ENCODE results near the gene PAEP.
"Not testable (repeated sequence)": the region's sequence is repeated elsewhere in the genome, so short reads cannot be mapped to it uniquely, and the experiment has no call there.

PAEP gene

DNA sequence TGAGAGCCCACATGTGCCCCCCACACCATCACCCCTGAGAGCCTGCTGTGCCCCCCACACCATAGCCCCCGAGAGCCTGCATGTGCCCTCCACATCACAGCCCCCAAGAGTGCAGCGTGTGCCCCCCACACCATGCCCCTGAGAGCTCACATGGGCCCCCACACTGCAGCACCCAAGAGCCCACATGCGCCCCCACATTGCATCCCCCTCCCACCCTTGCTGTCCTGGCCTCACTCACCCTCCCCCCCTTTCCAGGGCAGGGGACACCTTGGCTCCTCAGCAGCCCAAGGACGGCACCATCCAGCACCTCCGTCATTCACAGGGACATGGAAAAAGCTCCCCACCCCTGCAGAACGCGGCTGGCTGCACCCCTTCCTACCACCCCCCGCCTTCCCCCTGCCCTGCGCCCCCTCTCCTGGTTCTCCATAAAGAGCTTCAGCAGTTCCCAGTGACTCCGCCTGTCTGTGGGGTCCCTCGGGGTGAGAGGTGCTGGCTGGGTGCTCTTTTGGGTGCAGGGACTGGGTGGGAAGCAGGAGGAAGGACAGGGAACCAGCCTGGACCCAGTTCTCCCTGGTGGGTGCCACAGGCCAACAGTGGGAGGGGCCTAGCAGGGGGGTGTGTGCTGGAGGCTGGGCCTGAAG, 35.3 kb upstream of the PAEP start:
- no peak for DNase-seq

DNA sequence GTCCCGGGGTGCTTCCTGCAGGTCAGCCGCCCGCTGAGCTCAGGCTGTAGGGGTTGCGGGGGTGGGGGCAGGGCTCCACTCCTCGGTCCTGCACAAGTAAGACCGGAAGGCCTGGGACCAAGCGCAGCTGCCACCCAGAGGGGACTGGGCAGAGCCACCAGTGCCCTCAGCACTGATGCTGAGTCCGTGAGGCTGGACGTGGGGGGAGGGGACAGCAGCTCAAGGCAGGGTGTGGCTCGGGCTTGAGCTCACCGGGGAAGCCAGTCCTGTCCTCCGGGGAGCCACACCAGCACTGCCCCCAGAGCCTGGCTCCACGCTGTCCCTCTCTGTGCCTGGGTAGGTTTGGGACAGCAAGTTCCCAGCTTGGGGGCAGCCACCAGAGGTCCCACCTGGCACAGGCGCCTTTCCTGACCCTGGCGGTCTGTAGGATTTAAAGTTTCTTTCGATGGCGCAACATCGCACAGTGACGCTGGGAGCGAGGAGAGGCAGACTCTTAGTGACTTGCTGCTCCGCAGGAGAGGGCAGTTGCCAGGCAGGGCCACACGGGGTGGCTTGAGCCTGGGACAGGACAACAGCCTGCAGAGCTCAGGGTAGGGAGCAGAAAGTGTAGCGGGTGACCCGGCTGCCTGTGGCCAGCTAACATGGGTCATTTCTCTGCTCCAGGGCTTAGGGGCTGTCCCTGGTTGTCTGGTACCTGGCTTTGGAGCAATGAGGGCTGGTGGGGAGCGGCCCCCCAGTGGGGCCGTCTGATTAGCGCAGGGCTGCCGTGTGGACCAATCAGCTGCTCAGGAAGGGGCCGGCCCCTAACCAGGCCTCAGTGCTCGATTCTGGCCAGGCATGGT, 34.6 kb upstream of the PAEP start:
- DNase-seq, result no peak

DNA sequence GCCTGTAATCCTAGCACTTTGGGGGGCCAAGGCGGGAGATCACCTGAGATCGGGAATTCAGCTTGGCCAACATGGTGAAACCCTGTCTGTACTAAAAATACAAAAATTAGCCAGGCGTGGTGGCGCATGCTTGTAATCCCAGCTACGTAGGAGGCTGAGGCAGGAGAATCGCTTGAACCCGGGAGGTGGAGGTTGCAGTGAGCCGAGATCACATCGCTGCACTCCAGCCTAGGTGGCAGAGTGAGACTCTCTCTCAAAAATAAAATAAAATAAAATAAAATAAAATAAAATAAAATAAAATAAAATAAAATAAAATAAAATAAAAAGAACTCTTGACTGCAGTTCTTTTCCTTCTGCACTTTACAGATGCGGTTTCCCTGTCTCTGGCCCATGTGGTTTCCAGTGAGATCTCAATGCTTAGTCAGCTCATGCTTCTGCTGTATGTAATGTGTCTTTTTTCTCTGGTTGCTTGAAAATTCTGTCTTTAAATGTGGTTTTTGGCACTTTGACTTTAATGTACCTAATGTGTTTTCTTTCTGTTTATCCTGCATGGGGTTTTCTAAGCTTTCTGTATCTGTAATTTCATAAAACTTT, 32.6 kb upstream of the PAEP start:
- DNase-seq, result not testable (repeated sequence)

DNA sequence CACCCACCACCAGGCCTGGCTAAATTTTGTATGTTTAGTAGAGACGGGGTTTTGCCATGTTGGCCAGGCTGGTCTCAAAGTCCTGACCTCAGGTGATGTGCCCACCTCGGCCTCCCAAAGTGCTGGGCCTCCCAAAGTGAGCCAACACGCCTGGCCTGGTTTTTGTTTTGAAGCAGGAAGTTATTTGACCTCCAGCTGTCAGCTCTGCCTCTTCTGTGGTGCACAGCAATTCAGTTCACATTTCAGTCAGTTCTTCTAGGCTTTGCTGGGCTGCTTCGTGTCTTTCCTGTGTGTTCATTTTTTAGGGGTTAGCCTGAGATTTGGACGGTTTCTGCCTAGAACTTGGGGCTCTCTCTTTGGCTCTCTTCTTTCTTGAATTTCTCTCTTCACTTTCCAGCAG, 31.4 kb upstream of the PAEP start:
- DNase-seq, result no peak

DNA sequence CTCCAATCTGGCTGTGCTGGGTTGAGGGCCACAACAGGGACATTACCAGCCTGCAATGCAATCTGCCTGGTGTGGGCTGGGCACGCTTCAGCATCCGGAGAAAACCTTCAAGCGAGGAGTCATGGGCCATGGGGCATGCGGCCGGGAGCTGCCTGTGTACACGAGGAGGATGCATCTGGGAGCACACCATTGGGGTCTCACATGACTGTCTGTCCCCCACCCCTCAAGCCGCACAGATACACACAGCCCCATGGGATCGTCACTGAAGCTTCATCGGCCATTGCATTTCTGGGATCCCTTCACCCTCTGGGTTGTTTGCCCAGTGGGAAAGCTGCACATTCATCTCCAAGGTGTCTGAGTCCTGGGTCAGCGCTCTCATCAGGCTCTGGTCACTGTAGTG, 30.5 kb upstream of the PAEP start:
- no peak for DNase-seq

DNA sequence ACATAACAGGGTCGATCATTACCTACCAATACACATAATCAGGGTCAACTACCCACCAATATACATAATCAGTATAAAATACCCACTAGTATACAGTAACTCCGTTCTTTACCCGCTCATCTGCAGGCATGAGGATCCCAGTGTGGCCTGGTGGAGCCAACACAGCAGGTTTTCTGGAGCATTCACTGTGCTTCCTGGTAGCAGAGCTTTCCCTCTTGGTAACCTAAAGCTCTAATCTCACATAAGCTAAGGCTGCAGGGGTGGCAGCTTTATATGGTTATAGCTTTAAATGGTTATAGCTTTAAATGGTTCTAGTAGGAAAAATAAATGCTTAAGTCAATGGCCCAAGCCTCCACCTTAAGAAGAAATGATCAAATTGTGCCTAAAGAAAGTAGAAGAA, 28.4 kb upstream of the PAEP start:
- DNase-seq, result no peak

DNA sequence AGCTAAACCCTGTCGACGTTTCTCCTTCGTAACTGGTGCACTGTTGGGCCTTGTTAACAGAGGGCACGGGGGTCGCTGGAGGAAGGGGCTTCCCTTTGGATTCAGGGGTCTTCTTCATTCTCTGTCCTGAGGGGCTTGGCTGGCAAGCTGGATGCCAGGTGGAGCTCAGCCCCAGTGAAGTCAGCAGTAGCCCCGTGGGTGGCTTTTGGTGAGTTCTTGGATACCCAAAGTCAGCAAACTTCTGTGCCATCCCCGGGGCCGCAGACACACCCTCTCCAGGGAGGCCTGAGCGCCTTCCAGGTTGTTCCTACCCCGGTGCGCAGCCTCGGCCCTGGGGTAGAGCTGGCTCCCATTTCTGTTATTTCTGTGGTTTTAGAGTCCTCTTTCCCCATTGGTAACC, 27.9 kb upstream of the PAEP start:
- no peak for DNase-seq

DNA sequence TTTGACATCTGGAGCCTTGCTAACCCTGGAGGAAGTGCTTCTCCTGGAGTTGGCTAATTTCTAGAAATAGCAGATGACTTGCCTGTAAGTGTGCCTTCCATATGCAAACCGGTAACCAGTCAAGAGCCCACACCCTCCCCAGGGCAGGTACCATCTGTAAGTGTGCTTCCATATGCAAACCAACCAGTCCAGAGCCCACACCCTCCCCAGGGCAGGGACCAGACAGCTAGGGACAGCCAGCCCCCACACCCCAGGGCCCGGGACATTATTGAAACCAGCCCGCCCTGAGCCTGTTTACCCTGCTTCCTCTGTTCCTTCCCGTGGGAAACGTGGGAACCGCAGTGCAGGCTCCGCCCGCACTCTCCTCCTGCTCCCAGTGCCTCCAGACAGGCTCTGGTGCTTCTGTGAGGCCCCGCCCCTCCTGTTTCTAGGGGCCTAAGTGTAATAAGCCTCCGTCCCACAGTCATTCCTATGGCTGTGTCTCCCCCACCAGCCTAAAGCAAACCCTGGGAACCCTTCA, 27.3 kb upstream of the PAEP start:
- not testable (repeated sequence) for DNase-seq

DNA sequence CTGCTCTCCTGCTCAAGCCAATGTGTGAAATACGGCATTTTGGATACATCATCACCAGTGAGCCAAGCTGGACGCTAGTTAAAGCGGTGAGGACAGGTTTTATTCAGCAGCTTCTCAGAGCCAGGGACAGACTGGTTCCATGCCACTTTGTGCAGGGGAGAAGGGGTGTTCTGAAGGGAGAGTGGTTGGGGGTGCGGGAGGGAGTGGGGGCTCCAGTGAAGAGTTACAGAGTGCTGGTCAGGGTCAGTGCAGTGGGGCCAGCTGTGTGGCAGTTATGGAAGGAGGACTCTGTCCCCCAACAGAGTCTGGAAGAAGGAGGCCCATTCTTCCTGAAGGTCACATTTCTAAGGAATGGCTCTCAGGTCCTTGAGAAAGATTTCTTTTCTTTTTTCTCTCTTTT, 26.7 kb upstream of the PAEP start:
- not testable (repeated sequence) for DNase-seq

DNA sequence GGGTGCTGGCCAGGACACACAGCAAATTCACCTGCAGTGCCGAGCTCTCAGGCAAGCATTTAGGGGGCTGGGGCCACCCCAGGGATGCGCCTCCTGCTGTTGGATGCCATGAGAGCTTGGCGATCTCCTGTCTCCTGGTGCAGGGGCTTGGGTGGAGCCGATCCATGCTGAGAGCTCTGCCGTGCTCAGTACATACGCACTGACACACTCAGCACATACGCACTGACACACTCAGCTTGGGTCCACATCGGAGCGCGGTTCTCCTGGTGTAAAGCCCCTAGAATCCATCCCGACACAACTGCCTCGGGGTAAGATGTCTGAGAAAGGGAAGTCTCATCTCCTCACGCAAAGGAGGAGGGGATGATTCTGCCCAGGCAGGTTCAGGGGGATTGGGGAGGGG, 25.9 kb upstream of the PAEP start:
- DNase-seq, result not testable (repeated sequence)

DNA sequence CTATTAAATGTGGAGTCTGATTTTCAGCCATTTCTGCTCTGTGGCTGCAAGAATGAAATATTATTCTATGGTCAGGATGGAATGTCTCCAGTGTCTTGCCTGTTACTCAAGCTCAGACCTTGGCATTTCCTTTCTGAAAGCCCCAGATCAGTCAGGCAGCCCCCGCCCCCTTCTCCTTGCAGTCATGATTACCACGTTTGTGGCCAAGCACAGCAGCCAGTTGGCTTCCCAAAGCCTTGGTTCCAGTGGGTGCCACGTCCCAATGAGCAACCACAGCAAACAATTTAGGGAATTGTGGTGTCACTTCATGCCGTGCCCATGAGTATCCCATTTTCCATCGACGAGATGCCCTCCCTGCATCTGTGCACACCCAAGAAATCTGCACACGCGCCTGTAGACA, 25.3 kb upstream of the PAEP start:
- no peak for DNase-seq

DNA sequence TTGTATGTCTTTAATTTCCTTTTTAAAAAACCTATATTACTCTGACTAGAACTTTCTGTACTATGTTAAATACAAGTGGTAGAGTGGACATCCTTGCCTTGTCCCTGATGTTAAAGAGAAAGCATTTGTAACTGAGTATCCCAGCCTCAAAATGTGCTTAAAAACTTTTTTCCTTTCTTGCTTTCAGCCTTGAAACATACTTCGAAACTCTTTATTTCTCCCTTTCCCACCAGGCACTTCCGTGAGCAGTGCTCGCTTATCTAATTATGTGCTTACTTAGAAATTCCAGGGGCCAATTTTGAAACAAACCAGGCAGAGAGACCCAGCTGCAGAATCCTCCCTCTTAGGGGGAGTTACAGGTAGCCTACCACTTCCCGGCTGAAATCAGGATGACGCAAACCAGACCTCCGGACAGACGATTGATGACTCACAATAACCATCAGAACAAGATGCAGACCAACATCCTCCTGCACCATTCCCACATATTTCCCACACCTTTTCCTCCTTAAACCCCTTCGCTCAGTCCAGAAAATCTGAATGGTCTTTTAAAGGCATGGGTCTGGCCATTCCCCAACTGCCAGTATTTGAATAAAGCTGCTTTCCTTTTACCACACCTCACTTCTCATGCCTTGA, 18.2 kb upstream of the PAEP start:
- not testable (repeated sequence) for DNase-seq

DNA sequence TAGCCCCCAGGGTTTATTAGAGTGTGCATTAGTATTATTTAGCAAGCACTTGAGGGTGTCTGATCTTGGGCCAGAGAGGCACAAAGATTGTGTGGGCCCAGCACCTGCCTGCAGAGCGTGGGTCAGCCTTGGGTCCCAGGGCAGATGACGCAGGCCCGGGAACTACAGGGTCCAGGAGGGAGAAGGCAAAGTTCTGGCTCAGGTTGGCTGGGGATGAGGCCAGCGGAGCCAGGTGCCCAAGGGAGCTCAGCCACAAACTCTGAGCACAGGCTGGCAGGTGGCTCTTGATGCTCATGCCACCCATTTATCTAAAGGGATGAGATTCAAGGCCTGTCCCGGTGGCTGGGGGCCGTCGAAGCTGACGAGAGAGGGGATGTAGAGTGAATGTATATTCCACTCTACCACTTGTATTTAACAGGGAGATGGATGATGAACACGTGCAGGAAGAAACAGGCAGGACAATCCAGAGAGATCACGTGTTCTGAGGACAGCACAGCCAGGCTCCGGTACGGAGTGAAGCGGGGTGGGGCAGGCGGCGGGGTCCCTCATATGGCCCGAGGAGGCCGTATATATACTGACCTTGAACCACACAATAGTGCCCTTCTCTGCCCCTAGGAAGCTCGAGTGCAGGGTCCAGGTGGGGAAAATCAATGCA, 16.4 kb upstream of the PAEP start:
- no peak for DNase-seq

DNA sequence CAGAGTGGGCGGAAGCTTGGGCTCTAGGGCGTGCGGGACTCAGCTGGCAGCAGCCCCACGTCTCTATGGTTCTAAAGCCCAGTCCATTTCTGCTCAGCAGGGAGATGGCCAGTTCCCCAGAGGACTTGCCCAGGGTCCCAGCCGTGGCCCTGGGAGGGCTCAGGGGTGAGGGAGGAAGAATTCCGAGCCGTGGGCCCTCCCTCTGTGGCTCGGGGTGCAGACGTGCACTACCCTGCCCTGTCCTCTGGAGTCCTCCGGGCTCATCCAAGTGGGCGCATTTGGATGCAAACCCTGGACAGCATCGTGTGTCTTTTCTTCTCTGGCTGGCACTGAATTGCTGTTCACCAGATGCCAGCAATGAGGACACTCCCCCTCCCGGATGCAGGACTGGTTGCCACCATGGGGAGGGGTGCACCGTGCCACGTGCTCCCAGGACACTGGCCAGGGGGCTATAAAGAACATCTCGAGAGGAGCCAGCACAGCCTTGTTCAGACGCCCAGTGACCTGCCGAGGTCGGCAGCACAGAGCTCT, 15.8 kb upstream of the PAEP start, which contains the start of gene OBP2A:
Gene OBP2A, plus strand, starts transcription at position 481 of the 531 bp plus-strand sequence. CDS start 55 bp downstream, outside the sequence.
- not testable (repeated sequence) for DNase-seq

DNA sequence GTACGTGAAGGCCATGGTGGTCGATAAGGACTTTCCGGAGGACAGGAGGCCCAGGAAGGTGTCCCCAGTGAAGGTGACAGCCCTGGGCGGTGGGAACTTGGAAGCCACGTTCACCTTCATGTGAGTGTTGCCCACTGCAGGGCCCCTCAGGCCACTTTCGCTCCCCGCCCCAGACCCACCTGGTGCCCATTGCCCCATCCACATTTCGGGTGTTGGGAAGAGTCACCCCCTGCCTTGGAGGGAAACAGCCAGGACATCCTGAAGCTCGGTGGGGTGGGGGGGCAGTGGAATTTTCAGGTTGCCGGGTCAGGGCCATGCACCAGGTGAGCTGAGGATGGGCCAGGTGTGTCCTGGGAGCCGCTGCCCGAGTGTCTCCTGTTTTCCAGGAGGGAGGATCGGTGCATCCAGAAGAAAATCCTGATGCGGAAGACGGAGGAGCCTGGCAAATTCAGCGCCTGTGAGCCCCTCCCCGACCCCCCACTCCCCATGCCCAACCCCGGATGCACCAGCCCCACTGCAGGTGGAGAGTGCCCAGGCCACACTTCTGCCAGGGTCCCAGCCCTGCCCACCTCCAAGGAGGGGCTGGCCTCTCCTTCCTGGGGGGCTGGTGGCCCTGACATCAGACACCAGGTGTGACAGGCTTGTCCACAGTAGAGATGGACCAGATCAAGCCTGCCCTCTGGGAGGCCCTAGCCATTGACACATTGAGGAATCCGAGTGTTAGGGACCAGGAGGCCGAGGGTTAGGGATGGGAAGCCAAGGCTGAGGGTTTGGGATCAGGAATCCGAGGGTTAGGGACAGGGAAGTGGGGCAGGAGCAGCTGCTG, 14.6 kb upstream of the PAEP start:
- not testable (repeated sequence) for DNase-seq

DNA sequence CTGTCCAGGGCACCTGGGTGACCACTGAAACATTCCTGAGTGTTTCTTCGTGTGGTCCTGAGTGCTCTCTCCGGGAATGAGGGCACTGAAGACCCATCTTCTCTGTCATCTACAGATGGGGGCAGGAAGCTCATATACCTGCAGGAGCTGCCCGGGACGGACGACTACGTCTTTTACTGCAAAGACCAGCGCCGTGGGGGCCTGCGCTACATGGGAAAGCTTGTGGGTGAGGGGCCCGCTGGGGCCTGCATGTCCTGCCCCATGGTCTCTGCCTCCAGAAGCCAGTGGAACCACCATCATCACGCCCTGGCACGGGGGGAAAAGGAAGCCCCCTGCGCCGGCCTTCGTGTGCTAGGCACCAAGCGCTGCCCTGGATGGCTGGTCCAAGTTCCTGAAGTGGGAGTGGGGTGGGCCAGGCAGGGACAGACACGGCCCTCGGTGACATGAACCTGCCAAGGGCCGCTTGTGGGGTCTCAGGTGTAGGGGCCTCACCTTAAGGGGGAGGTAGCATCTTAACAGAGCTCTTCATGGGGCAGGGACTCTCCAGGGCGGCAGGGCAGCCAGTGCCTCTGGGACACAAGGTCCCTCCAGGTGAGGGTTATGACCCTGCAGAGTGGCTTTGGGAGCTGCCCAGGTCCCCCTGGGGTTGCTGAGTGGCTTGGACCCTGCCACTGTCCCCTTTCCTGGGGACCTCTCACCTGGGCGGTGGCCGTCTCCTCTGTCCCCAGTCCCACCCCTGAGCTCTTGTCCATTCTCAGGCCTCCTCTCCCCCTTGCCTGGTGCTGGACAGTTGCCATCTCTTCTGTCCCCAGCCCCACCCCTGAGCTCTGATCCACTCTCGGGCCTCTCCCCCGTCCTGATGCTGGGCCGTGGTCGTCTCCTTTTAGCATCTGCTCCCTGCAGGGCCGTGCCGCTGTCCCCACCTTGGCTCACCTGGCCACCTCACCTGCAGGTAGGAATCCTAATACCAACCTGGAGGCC, 13.5 kb upstream of the PAEP start:
- no peak for DNase-seq

DNA sequence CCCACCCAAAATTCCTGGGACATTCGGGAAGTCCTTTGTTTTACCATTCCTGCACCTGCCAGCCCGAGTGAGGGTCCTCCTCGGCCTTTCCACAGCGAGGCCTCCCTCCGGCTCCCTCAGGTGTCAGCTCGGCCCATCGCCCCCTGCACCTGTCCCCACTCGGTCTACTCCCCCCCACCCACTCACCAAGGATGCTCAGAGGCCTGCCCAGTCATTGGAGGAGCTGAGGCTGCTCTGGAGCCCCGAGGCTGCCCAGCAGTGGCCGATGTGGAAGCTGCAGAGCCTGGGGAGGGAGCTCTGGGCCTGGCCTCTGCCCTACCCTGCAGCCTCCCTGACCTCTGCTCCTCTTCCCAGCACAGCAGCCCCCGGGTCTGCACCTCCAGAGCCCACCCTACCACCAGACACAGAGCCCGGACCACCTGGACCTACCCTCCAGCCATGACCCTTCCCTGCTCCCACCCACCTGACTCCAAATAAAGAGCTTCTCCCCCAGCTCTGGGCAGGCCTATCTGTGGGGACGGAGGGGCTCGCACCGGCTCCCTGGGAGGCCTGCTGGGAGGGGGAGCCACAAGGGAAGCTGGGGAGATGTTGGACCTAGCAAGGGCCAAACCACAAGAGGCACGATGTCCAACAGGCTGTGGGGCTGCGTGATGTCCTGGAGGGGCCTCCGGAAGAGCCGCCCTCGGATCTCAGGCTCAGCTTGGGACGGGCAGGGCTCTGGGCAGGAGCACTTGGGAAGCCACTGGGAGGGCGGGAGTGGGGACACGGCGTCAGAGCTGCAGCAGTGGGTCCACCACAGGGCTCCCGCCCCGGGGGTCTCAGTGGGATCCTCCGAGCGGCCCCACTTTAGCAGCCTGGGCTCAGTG, 11.8 kb upstream of the PAEP start:
- not testable (repeated sequence) for DNase-seq

DNA sequence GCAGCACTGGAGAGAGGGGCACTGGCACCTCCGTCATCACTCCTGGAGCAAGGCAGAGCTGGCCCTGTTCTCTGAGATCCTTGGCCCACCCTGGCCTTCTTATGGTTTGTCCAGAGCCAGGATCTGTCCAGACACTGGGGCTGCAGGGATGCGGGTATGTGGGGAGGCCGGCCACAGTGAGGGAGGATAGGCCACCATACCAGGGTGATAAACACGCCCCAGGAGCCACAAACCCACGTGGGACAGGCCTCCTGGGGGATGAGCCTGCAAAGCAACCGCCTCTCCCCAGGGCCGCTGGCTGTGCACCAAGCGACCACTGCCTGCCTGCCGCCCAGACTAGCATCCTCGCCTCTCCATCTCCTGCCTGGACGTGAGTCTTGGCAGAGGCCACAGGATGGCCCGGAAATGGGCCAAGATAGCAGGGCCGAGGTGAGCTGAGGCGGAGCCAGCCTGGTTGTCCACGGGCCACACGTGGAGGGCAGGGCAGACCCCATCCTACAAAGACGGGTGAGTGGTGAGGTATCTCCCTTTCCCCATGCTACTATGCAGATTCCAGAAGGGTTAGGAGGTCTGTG, 11.1 kb upstream of the PAEP start:
- no peak for DNase-seq

DNA sequence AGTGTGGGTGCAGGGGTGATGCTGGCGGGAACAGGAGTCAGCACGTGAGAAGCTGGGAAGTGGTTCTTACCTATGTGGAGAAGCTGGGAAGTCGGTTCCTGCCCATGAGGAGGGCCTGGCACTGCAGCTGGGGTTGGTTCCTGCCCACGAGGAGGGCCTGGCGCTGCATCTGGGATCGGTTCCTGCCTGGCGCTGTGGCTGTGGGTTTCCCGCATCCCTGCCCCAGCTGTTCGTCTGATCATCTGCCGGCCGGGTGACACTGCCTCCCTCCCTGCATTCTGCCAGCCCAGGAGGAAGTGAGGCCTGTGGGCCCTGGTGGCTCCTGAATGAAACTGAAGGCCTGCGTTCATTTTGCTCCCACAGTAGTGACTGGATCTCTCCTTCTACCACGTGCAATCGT, 10.5 kb upstream of the PAEP start:
- DNase-seq, result no peak
